Heart left ventricle (tissue), 13 donors: Measurements from ENCODE around the gene DRD2.

ENCODE experiments used
- POLR2A ChIP-seq, 2 donors: fragments of 450-650 bp; IDR thresholded peaks; one replicate each; pipeline ENCODE4 v1.6.1; 2017; ENCODE audit warnings: antibody characterized with exemption in 2 of 2, mild to moderate bottlenecking in 2 of 2, moderate library complexity in 2 of 2
- TF ChIP-seq, protein P1 (sequence below), 12 donors: fragments of 200-600 bp; sonication (generic) in 4 of 12; IDR thresholded peaks; one replicate each; pipeline versions ENCODE4 v1.5.0 to v1.8.0; 2018 to 2022; ENCODE audit warnings: antibody characterized with exemption in 12 of 12, mild to moderate bottlenecking in 5 of 12
- donor health status: ischemic (EF 13 %, LVEDD 7.1; RV severe dilation, severe dysfunction).
- donor health status: DM: no; HTN: yes; CAD: no.
- donor health status: DM: no; HTN: no; CAD: no.
- donor health status: ischemic (EF 25% LVEDD 6.9; RV normal size, moderate dysfunction).
- donor health status: ischemic (EF 25% LVEDD 5.7; RV mildly dilated, moderate dysfunction).
- donor health status: ischemic (EF 35%, LVEDD 5.7; RV mildly dilated, moderate dysfunction).
- donor health status: nonischemic (EF 11% LVEDD 7.7; RV severe dilation, severe dysfunction).
- donor health status: DM: yes; HTN: yes; CAD: no.
- donor health status: PGD.
- donor health status: ischemic (EF 29% LVEDD 5.4; RV normal size, mild dysfunction).
- donor health status: nonischemic (EF 23%, LVEDD 6.1; RV moderate dilation, normal function).

DNA sequence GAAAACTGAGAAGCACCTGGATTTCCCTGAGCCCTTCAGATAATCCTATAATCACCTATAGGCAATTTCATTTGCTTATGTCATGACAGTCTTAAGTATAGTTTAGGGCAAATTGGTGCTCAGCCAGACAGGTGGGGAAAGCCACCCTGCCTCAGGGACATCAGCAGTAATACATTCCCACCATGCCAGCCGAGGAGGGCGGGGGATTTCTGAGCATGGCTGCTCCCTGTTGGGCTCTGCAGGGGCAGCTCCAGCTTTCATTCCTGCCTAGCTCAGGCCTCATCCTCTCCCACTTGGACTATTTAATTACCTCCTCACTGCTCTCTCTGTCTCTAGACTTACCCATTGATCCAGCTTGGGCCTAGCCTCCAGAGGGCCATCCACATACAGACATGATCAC lies 9.0 kb upstream of the DRD2 start:
- TF ChIP-seq, protein P1, sequence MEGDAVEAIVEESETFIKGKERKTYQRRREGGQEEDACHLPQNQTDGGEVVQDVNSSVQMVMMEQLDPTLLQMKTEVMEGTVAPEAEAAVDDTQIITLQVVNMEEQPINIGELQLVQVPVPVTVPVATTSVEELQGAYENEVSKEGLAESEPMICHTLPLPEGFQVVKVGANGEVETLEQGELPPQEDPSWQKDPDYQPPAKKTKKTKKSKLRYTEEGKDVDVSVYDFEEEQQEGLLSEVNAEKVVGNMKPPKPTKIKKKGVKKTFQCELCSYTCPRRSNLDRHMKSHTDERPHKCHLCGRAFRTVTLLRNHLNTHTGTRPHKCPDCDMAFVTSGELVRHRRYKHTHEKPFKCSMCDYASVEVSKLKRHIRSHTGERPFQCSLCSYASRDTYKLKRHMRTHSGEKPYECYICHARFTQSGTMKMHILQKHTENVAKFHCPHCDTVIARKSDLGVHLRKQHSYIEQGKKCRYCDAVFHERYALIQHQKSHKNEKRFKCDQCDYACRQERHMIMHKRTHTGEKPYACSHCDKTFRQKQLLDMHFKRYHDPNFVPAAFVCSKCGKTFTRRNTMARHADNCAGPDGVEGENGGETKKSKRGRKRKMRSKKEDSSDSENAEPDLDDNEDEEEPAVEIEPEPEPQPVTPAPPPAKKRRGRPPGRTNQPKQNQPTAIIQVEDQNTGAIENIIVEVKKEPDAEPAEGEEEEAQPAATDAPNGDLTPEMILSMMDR (IDR thresholded peaks at IDR 0.05): no peak
- no peak for TF ChIP-seq POLR2A (IDR thresholded peaks at IDR 0.05)
